Activated CD4-positive, alpha-beta T cell treated with anti-CD3 and anti-CD28 coated beads for 36 hours (primary cell): ENCODE results near the gene SLC10A7. TPM values are rescaled to one million over a fixed set of nuclear protein-coding genes. Genes with fewer than 3 reads are reported as not detected.

Source experiments
- ATAC-seq: fragments of 200-7000 bp; cut with Tn5 transposase; one replicate; pipeline ENCODE4 v1.10.0; 2021; ENCODE audit warnings: mild to moderate bottlenecking, moderate library complexity
- CTCF ChIA-PET: fragments of 350-600 bp; sonication (Branson Sonifier 250); formaldehyde crosslinking; loops from one replicate; lab custom pipeline; 2021; ENCODE audit warnings: antibody characterized with exemption; lab: Charles Lee
- POLR2A ChIA-PET: fragments of 350-600 bp; sonication (Branson Sonifier 250); formaldehyde crosslinking; loops from one replicate; lab custom pipeline; 2021; ENCODE audit warnings: antibody characterized with exemption, inconsistent platforms; lab: Charles Lee
- DNase-seq: peaks from one replicate; pipeline ENCODE4 v3.0.0-alpha.2; 2020
- H3K27ac Mint-ChIP-seq: one replicate; pipeline ENCODE4 v1.8.0; 2021; ENCODE audit warnings: mixed read lengths
- H3K27me3 Mint-ChIP-seq: one replicate; pipeline ENCODE4 v1.8.0; 2021; ENCODE audit warnings: mixed read lengths
- H3K36me3 Mint-ChIP-seq: one replicate; pipeline ENCODE4 v1.8.0; 2021; ENCODE audit warnings: low read depth, mixed read lengths
- H3K4me1 Mint-ChIP-seq: one replicate; pipeline ENCODE4 v1.8.0; 2021; ENCODE audit warnings: mixed read lengths
- H3K4me3 Mint-ChIP-seq: one replicate; pipeline ENCODE4 v1.8.0; 2021; ENCODE audit warnings: mild to moderate bottlenecking, moderate library complexity, mixed read lengths
- H3K9me3 Mint-ChIP-seq: one replicate; pipeline ENCODE4 v1.8.0; 2021; ENCODE audit warnings: low read depth, mixed read lengths
- intact Hi-C, 2 experiments: fragments of 100-400 bp; cut with DNase I in 1 of 2; cut with micrococcal nuclease in 1 of 2; formaldehyde crosslinking; loops; one replicate each; pipeline versions ENCODE4 v1.14.2 to v1.15.1; 2022 to 2024; cut with DNase I, micrococcal nuclease
- total RNA-seq, 2 experiments: library from RNA; stranded (reverse); gene quantifications; one replicate each; pipeline ENCODE4 v1.2.3, GENCODE V29; 2021

Gene SLC10A7
- total RNA-seq, 2 experiments from 2014 or later = 16.5 to 19.2 TPM

DNA sequence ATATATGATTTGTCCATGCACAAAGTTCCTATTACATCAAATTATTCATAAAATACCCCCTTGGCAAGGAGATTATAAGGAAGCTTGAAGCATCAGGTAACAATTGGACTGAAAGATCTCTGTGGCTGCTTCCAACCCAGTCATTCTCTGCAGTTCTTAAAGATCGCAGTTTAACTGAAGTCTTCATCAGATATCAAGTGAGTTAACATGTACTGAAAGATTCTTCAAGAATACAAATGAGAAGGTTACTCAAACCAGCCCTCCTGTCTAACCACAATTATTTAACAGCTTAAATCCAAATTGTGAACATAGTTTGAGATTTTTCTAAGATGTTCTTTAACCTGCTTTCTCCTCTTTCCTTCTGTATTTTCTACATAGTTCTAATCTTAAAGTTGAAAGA, 56.1 kb downstream of the SLC10A7 start:
- ATAC-seq (peak; percentile 77), DNase-seq (no peak)
- ChIA-PET CTCF (interaction anchor here (1.5 kb wide), 1 partner anchor 10 kb away, joined by 3 read pairs; no protein-coding TSS in a partner anchor), POLR2A (no interaction called here)
- Mint-ChIP-seq H3K36me3 (peaks cover 1% of the 10 kb centered on the region), H3K4me1 (peaks cover 13% of the 10 kb centered on the region), H3K27me3 (no peaks in the 10 kb centered on the region), H3K9me3 (no peaks in the 10 kb centered on the region), H3K27ac (no peak overlapping the region), H3K4me3 (no peak overlapping the region)
- intact Hi-C loops = no loop called here

DNA sequence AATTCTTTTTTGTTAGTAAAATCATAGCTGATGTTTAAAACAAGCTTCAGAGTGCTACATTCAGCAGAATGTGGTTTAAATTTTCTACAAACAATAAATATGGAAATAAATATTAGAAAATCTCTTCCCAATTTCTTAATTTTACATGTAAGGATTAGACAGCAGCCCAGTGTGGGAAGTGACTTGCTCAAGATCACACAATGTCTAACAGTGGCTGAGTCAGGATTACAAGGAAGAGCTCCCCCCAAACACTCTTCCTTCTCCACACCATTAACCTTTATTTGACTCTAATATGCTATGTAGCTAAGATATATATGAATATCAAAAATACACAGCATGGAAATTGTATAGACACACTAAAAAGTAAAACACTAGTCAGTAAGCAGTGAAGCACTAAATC, 59.5 kb downstream of the SLC10A7 start:
- ATAC-seq = no peak
- DNase-seq = no peak
- CTCF ChIA-PET = interaction anchor here (0.6 to 1.4 kb wide), 4 partner anchors 13 to 40 kb away, joined by 3 to 5 read pairs (median 4); no protein-coding TSS in a partner anchor
- Mint-ChIP-seq H3K27ac (no peak overlapping the region), H3K36me3 (peaks cover 17% of the 10 kb centered on the region), H3K9me3 (no peaks in the 10 kb centered on the region), H3K27me3 (no peaks in the 10 kb centered on the region), H3K4me1 (peaks cover 34% of the 10 kb centered on the region), H3K4me3 (no peak overlapping the region)
- POLR2A ChIA-PET = no interaction called here
- intact Hi-C loops = no loop called here

DNA sequence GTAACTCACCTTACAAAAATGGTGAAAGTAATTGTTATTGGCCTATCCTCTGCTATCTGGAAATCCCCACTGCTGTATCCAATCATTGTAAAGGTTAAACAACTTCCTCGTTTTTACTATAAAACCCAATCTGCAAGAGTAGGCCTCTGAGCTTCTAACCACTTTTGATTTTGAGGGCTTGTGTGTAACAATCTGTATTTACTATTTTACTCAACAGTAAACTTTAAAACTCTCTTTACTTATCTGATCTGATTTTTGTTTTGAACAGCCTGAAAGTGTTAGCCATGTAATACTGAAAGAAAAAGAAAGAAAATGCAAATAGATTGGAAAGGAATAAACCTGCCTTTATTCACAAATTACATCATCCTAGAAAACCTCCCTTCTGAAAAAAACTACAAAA, 63.1 kb downstream of the SLC10A7 start:
- DNase-seq = no peak
- Mint-ChIP-seq H3K27me3 (no peaks in the 10 kb centered on the region), H3K4me1 (peaks cover 24% of the 10 kb centered on the region), H3K4me3 (peak overlapping the region; percentile 62), H3K27ac (peak overlapping the region; percentile 93), H3K9me3 (no peaks in the 10 kb centered on the region), H3K36me3 (peaks cover 17% of the 10 kb centered on the region)
- intact Hi-C loops = loop anchor here (1.0 to 10.0 kb wide), 11 partner anchors 8 to 1274 kb away; partner anchors contain the start of genes MMAA (in 1 of the 2), OTUD4 (in 1 of the 2), SLC10A7 (in 1 of the 2) and SMAD1 (in 1 of the 2)
- POLR2A ChIA-PET = interaction anchor here (1.0 kb wide), 1 partner anchor 64 kb away, joined by 3 read pairs; no protein-coding TSS in a partner anchor
- peak; percentile 96 for ATAC-seq
- CTCF ChIA-PET = no interaction called here

DNA sequence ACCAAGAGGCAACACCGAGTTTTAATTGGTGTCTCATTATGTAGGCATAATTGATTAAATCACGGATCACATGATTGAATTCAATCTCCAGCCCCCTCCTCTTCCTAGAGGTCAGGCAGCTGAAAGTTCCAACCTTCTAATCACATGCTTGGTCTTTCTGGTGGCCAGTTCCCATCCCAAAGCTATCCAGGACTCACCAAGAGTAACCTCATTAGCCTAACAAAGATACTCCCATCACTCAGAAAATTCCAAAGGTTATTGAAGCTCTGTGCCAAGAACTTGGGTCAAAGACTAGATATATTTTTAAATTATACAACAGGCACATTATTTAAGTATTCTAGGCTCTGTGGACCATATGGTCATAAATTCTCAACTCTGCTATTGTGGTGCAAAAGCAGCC, 65.1 kb downstream of the SLC10A7 start:
- H3K4me1 Mint-ChIP-seq = peaks cover 28% of the 10 kb centered on the region
- ATAC-seq = no peak

DNA sequence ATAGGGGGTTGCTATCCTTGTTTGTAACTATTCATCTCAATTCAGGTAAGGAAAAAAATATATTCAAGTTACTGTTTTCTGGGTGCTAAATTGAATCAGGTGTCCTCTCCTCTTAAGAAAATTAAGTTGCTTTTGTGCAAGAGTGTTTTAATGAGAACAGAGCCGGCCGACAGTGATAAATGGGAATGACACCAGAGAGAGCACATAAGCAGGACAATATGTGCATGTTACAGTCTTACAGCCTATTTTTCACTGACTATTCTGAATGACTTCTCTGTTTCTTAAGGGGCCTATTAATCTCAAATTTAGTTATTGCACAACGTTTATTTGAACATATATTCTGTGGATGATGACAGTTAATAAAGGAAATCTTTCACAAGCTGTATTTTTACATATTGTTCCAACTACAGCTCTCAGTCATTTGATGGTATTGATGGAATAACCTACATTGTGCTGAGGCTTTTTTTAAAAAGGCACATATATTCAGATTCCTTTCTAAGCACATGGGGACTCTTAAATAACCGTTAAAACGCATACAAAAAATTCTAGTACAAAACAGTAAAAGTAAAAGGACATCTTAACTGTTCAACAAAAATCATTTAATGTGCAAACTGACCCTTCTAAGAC, 68.4 kb downstream of the SLC10A7 start:
- no peaks in the 10 kb centered on the region for H3K27me3 Mint-ChIP-seq
- peaks cover 20% of the 10 kb centered on the region for H3K36me3 Mint-ChIP-seq
- ATAC-seq (no peak), DNase-seq (no peak)
- POLR2A ChIA-PET = no interaction called here
- intact Hi-C loops = loop anchor here (10.0 kb wide), 6 partner anchors 108 to 1268 kb away; partner anchors contain the start of genes MMAA (in 1 of the 2), OTUD4 (in 1 of the 2), SMAD1 (in 1 of the 2) and ZNF827 (in 1 of the 2)
- no peak overlapping the region for H3K4me3 Mint-ChIP-seq
- peaks cover 11% of the 10 kb centered on the region for H3K9me3 Mint-ChIP-seq
- H3K27ac Mint-ChIP-seq = no peak overlapping the region
- peaks cover 38% of the 10 kb centered on the region for H3K4me1 Mint-ChIP-seq
- CTCF ChIA-PET = interaction anchor here (0.6 kb wide), 1 partner anchor 13 kb away, joined by 3 read pairs; no protein-coding TSS in a partner anchor

More for the DNA sequence above, 65.1 kb downstream of the SLC10A7 start:
- no peak for DNase-seq
- intact Hi-C loops = loop anchor here (5.0 to 10.0 kb wide), 7 partner anchors 112 to 1272 kb away; partner anchors contain the start of genes MMAA (in 1 of the 2), OTUD4 (in 1 of the 2), SMAD1 (in 1 of the 2) and ZNF827 (in 1 of the 2)
- Mint-ChIP-seq H3K9me3 (peaks cover 2% of the 10 kb centered on the region), H3K27me3 (no peaks in the 10 kb centered on the region), H3K36me3 (peaks cover 23% of the 10 kb centered on the region), H3K27ac (no peak overlapping the region), H3K4me3 (no peak overlapping the region)
- ChIA-PET CTCF (no interaction called here), POLR2A (no interaction called here)

DNA sequence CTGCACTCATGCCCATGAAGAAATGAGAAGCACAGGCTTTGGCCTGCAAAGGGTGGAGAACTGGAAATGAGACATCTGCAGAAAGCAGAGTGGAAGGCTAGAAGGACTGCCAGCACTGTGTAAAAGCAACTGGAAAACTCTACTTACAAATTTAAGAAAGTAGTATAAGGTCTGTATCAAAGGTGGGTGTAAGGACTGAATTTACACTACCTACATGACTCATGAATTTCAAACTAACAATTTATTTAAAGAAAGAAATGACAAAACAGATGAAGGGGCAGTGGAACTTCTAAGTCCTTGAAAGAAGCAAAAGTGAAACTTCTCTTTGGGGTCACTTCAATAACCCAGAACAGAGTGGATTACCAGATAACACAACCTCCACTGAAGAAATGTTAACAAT, 71.2 kb downstream of the SLC10A7 start:
- CTCF ChIA-PET = no interaction called here
- H3K27ac Mint-ChIP-seq = peak overlapping the region; percentile 78
- peak; percentile 27 for DNase-seq

DNA sequence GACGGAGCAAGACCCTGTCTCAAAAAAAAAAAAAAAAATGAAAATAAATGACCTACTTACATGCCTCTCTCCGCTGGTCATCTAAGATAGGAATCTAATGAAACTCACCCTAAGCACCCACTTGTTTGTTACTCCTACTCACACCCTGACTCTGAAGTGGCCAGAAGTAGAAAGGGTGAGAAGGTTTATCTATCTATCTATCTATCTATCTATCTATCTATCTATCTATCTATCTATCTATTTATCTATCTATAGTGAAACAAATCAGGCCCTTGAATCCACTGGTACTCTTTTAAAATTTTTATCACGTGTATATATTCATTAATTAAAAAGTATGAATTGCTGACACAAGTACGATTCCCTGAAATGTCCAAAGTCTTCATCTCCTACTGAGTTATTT, 75.2 kb downstream of the SLC10A7 start:
- intact Hi-C loops = no loop called here
- H3K9me3 Mint-ChIP-seq = peaks cover 7% of the 10 kb centered on the region

More for the DNA sequence above, 71.2 kb downstream of the SLC10A7 start:
- Mint-ChIP-seq H3K27me3 (no peaks in the 10 kb centered on the region), H3K36me3 (peaks cover 23% of the 10 kb centered on the region), H3K4me1 (peaks cover 29% of the 10 kb centered on the region), H3K9me3 (peaks cover 11% of the 10 kb centered on the region), H3K4me3 (no peak overlapping the region)
- POLR2A ChIA-PET = no interaction called here
- ATAC-seq = peak; percentile 88
- intact Hi-C loops = loop anchor here (1.0 to 10.0 kb wide), 7 partner anchors 8 to 1266 kb away; partner anchors contain the start of genes MMAA (in 1 of the 2), OTUD4 (in 1 of the 2), SMAD1 (in 1 of the 2) and ZNF827 (in 1 of the 2)

DNA sequence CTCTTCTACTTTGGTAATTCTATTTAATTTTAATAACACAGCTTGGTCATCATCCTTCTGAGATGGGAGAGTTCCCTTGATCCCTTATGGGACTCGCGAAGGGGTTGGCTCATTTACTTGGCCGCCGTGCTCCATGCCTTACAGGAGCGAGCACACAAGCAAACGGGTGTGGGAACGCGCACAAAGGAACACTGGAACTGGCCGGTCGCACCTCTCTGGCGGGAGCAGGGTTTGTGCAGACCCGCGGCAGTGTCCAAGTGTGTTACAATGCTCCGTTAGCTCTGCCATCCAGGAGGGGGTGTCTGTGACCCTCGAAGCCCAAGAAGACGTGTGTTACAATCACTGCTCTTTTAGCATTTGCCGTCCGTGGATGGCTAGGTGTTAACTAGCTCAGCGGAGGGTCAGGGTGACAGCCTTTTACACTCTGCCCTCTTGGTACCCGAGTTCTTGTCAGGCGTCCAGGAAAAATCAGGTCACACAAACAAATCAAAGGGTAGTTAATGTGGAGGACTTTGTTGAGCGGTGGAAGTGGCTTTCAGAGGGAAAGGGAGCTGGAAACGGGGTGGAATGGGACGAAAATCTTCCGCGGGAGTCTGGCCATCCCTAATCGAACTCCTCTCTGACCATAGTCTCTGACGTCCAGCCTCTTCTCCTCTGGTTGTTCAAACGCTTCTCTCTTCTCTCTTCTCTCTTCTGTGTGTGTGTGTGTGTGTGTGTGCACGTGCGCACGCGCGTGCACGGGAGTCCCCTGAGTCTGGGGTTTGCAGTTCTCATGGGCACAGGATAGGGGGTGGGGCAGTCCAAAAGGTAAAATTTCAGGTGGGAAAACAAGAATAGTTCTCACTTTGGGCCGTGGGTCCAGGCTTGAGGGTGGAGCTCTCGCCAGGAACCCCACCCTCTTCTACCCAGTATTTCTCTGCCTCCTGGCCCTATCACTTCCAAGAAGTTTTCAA, 76.3 kb downstream of the SLC10A7 start:
- Mint-ChIP-seq H3K36me3 (peaks cover 15% of the 10 kb centered on the region), H3K4me3 (no peak overlapping the region), H3K27me3 (no peaks in the 10 kb centered on the region), H3K4me1 (peaks cover 16% of the 10 kb centered on the region), H3K9me3 (peaks cover 2% of the 10 kb centered on the region), H3K27ac (no peak overlapping the region)
- intact Hi-C loops = no loop called here
- POLR2A ChIA-PET = no interaction called here
- ATAC-seq = no peak
- no peak for DNase-seq
- CTCF ChIA-PET = interaction anchor here (0.9 kb wide), 1 partner anchor 10 kb away, joined by 5 read pairs; no protein-coding TSS in a partner anchor

More for the DNA sequence above, 75.2 kb downstream of the SLC10A7 start:
- DNase-seq (no peak), ATAC-seq (no peak)
- ChIA-PET CTCF (no interaction called here), POLR2A (no interaction called here)
- Mint-ChIP-seq H3K4me3 (no peak overlapping the region), H3K27ac (no peak overlapping the region), H3K36me3 (peaks cover 22% of the 10 kb centered on the region), H3K4me1 (peaks cover 27% of the 10 kb centered on the region), H3K27me3 (no peaks in the 10 kb centered on the region)

DNA sequence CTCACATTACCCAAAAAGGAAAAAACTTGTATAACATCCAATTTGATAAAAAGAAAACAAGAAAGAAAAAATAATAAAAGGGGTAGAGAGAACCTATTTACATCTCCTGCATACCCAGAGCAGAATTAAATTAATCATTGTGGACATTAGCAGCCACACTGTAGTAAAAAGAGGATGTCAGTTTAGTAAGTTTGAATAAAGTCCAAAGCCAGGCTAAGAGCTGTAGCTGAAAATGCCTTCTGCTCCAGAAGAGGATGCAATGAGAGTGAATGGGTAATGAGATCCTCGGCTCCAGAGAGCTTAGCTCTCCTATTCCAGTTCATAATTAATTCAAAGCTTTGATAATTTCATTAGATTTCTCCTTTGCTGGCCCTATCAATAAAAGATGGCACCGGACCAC, 78.2 kb downstream of the SLC10A7 start:
- peaks cover 3% of the 10 kb centered on the region for H3K4me1 Mint-ChIP-seq
- ChIA-PET POLR2A (interaction anchor here (1.0 kb wide), 1 partner anchor 80 kb away, joined by 3 read pairs; no protein-coding TSS in a partner anchor), CTCF (interaction anchor here (1.1 to 1.4 kb wide), 3 partner anchors 13 to 28 kb away, joined by 3 to 4 read pairs (median 4); no protein-coding TSS in a partner anchor)
- H3K9me3 Mint-ChIP-seq = no peaks in the 10 kb centered on the region
- H3K27me3 Mint-ChIP-seq = no peaks in the 10 kb centered on the region
- ATAC-seq = no peak
- intact Hi-C loops = no loop called here
- peaks cover 15% of the 10 kb centered on the region for H3K36me3 Mint-ChIP-seq
- no peak overlapping the region for H3K4me3 Mint-ChIP-seq
- no peak overlapping the region for H3K27ac Mint-ChIP-seq
- DNase-seq = no peak

DNA sequence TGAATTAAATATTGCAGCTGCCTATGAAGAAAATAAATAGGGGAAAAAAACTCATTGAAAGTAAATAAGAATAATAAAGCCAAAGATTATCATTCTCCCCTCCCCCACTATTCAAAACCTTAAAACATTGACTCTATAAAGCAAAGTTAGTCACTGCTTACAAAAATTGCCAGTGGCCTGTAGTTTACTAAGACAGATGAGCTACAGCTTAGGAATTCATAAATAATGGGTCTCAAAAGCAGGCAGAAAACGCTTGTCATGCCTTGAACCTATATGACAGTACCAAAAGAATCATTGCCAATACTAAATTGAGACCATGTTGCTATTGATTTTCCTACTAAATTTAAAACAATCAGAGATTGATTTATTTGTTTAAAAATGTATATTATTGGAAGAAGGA, 78.9 kb downstream of the SLC10A7 start:
- no peak overlapping the region for H3K4me3 Mint-ChIP-seq
- POLR2A ChIA-PET = no interaction called here
- DNase-seq = no peak
- peaks cover 15% of the 10 kb centered on the region for H3K36me3 Mint-ChIP-seq
- no peaks in the 10 kb centered on the region for H3K9me3 Mint-ChIP-seq
- intact Hi-C loops = no loop called here
- no peaks in the 10 kb centered on the region for H3K27me3 Mint-ChIP-seq
- no peak overlapping the region for H3K27ac Mint-ChIP-seq
- no peak for ATAC-seq
- H3K4me1 Mint-ChIP-seq = peaks cover 10% of the 10 kb centered on the region
- CTCF ChIA-PET = interaction anchor here (1.1 to 1.4 kb wide), 4 partner anchors 12 to 99 kb away, joined by 3 to 4 read pairs (median 4); no protein-coding TSS in a partner anchor
